ENCODE results near the gene EGFL7. TPM values are rescaled to one million over a fixed set of nuclear protein-coding genes. Genes with fewer than 3 reads are reported as not detected.

The EGFL7 gene
- total RNA-seq, 1 experiment from 2014 or later = 38.0 TPM

GRCh38 chr9:136688274-136689107, 25.8 kb downstream of the EGFL7 start:
- no CpG with 5 or more reads among the region's 21 CpGs for WGBS (ENCODE audit: extremely low coverage, insufficient read length, low lambda C conversion rate)
- Mint-ChIP-seq H3K9me3 (no peaks in the 10 kb centered on the region), H3K4me1 (peaks cover 4 to 29% of the 10 kb centered on the region in 2 experiments), H3K27me3 (ENCODE audit: low read depth) (peaks cover 19% of the 10 kb centered on the region), H3K36me3 (ENCODE audit: insufficient read depth in 1 of 3, low read depth in 3 of 3) (no peaks in the 10 kb centered on the region), H3K27ac (no peak overlapping the region; a peak in 1 of 7 replicates), H3K4me3 (peak overlapping the region; percentile 70)
- H2AK5ac ChIP-seq (ENCODE audit: insufficient read length, low read length) = no peak overlapping the region
- no peak for DNase-seq
- H4K20me1 ChIP-seq (ENCODE audit: control insufficient read depth, insufficient read depth, insufficient read length) = no peaks in the 10 kb centered on the region
- no peak overlapping the region for H2BK12ac ChIP-seq (ENCODE audit: insufficient read length, low read depth, low read length)
- H3K27me3 ChIP-seq (ENCODE audit: insufficient read depth, low read length) = no peaks in the 10 kb centered on the region
- no peak overlapping the region for H2BK5ac ChIP-seq (ENCODE audit: insufficient read length, low read length)
- TF ChIP-seq, protein P1, sequence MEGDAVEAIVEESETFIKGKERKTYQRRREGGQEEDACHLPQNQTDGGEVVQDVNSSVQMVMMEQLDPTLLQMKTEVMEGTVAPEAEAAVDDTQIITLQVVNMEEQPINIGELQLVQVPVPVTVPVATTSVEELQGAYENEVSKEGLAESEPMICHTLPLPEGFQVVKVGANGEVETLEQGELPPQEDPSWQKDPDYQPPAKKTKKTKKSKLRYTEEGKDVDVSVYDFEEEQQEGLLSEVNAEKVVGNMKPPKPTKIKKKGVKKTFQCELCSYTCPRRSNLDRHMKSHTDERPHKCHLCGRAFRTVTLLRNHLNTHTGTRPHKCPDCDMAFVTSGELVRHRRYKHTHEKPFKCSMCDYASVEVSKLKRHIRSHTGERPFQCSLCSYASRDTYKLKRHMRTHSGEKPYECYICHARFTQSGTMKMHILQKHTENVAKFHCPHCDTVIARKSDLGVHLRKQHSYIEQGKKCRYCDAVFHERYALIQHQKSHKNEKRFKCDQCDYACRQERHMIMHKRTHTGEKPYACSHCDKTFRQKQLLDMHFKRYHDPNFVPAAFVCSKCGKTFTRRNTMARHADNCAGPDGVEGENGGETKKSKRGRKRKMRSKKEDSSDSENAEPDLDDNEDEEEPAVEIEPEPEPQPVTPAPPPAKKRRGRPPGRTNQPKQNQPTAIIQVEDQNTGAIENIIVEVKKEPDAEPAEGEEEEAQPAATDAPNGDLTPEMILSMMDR (conservative IDR thresholded peaks at IDR 0.05) = no peak
- peaks cover 9% of the 10 kb centered on the region for H3K23me2 ChIP-seq (ENCODE audit: insufficient read length, low read depth, low read length, poor library complexity, severe bottlenecking)
- H3K4ac ChIP-seq (ENCODE audit: low read depth, low read length) = no peak overlapping the region
- no peak overlapping the region for H3T11ph ChIP-seq (ENCODE audit: low read length)
- H3K79me2 ChIP-seq (ENCODE audit: insufficient read depth, low read length) = no peaks in the 10 kb centered on the region; the same call in 1 of the 2 replicates
- H3K14ac ChIP-seq (ENCODE audit: insufficient read depth, low read length) = no peak overlapping the region
- H3K9ac ChIP-seq (ENCODE audit: extremely low read depth, insufficient read length, low read length) = no peak overlapping the region
- peak overlapping the region; percentile 19 for H3K4me2 ChIP-seq (ENCODE audit: insufficient read depth, insufficient read length, low read length)
- no peak overlapping the region for H4K8ac ChIP-seq (replicated peaks; ENCODE audit: insufficient read length, low read depth, low read length)
- no peak overlapping the region for H2BK20ac ChIP-seq (ENCODE audit: low read depth, low read length, poor library complexity, severe bottlenecking)
- no peak overlapping the region for H2BK120ac ChIP-seq (ENCODE audit: low read depth, low read length, poor library complexity, severe bottlenecking)
- H3K23ac ChIP-seq (ENCODE audit: insufficient read length, low read depth, low read length) = no peak overlapping the region
- no peak overlapping the region for H3K27ac ChIP-seq (ENCODE audit: insufficient read length, low read depth, low read length)
- H2AFZ ChIP-seq (ENCODE audit: low read length) = no peak overlapping the region
- no peak overlapping the region for H4K5ac ChIP-seq (ENCODE audit: insufficient read length, low read depth, low read length)
- H3K9me3 ChIP-seq (ENCODE audit: control insufficient read depth, low read depth, low read length) = no peaks in the 10 kb centered on the region
- H2BK15ac ChIP-seq (ENCODE audit: low read depth, low read length) = no peak overlapping the region
- peaks cover 4% of the 10 kb centered on the region for H3K79me1 ChIP-seq (ENCODE audit: insufficient read depth, low read depth, low read length, poor library complexity, severe bottlenecking)
- H3K56ac ChIP-seq (ENCODE audit: insufficient read length, low read depth, low read length) = no peak overlapping the region
- no peak overlapping the region for H4K91ac ChIP-seq (ENCODE audit: insufficient read length, low read depth, low read length)
- H3K18ac ChIP-seq (ENCODE audit: insufficient read length, low read depth, low read length) = no peak overlapping the region
- H3K4me1 ChIP-seq (ENCODE audit: insufficient read depth, low read length) = no peaks in the 10 kb centered on the region

All from H9 (cell line).